Hypothalamus (tissue), 51 donors: Measurements from ENCODE around the gene TMEM18.

Source experiments
- DNase-seq, 51 donors: peaks; one replicate each; lab custom pipeline; 2025; lab: John Stamatoyannopoulos, UW

The TMEM18 gene

GRCh38 chr2:653645-654425, 23.4 kb downstream of the TMEM18 start:
- no peak for DNase-seq

GRCh38 chr2:652881-653480, 24.2 kb downstream of the TMEM18 start:
- no peak for DNase-seq

- DNase-seq, result no peak
Observed at GRCh38 chr2:651951-652373, 25.2 kb downstream of the TMEM18 start.

- no peak for DNase-seq
Observed at GRCh38 chr2:650343-651310, 26.6 kb downstream of the TMEM18 start.

- no peak for DNase-seq
Observed at GRCh38 chr2:649426-650342, 27.5 kb downstream of the TMEM18 start.

- DNase-seq, result no peak
Observed at GRCh38 chr2:648476-649424, 28.5 kb downstream of the TMEM18 start.

GRCh38 chr2:647691-648231, 29.4 kb downstream of the TMEM18 start:
- DNase-seq, result no peak

GRCh38 chr2:647003-647560, 30.1 kb downstream of the TMEM18 start:
- DNase-seq, result no peak

GRCh38 chr2:644871-645270, 32.3 kb downstream of the TMEM18 start:
- DNase-seq, result no peak

GRCh38 chr2:643761-644160, 33.4 kb downstream of the TMEM18 start:
- DNase-seq, result no peak

- DNase-seq, result no peak
Observed at GRCh38 chr2:643334-643733, 33.9 kb downstream of the TMEM18 start.

- no peak for DNase-seq
Observed at GRCh38 chr2:641872-642815, 35.1 kb downstream of the TMEM18 start.

- DNase-seq, result no peak
Observed at GRCh38 chr2:641164-641871, 35.9 kb downstream of the TMEM18 start.

GRCh38 chr2:639703-640102, 37.5 kb downstream of the TMEM18 start:
- DNase-seq, result no peak

- no peak for DNase-seq
Observed at GRCh38 chr2:637804-638203, 39.4 kb downstream of the TMEM18 start.

- no peak for DNase-seq
Observed at GRCh38 chr2:637406-637776, 39.8 kb downstream of the TMEM18 start.
